ENCODE results near the gene TFPI2. TPM values are rescaled to one million over a fixed set of nuclear protein-coding genes. Genes with fewer than 3 reads are reported as not detected.

The TFPI2 gene
- total RNA-seq, 1 experiment from 2014 or later, result not detected

- no peak for TF ChIP-seq CTCF (IDR thresholded peaks at IDR 0.05; ENCODE audit: insufficient read depth in 1 of 2, low read depth in 1 of 2, low read length in 1 of 2, severe bottlenecking in 1 of 2, unreplicated experiment in 1 of 2)
- intact Hi-C loops (cut with micrococcal nuclease; ENCODE audit: unreplicated experiment), result no loop called here
Observed at GRCh38 chr7:93894426-93894825, 3.9 kb upstream of the TFPI2 start.

GRCh38 chr7:93890041-93890463 lies 501 bp downstream of the TFPI2 start:
- no peak for DNase-seq
- Histone ChIP-seq H3K4me3 (ENCODE audit: low read depth, low read length) (no peak overlapping the region), H3K36me3 (ENCODE audit: control insufficient read depth, insufficient read depth, low read length) (no peaks in the 10 kb centered on the region), H3K27me3 (replicated peaks; ENCODE audit: control insufficient read depth, insufficient read depth, low read length) (no peaks in the 10 kb centered on the region), H3K4me1 (no peaks in the 10 kb centered on the region), H3K9me3 (no peaks in the 10 kb centered on the region)
- CTCF ChIA-PET, result no interaction called here
- Mint-ChIP-seq H3K27ac (ENCODE audit: unreplicated experiment) (no peak overlapping the region), H3K4me3 (ENCODE audit: unreplicated experiment) (no peak overlapping the region), H3K36me3 (ENCODE audit: insufficient read depth, unreplicated experiment) (no peaks in the 10 kb centered on the region), H3K4me1 (ENCODE audit: low read depth, unreplicated experiment) (no peaks in the 10 kb centered on the region), H3K27me3 (ENCODE audit: insufficient read depth, unreplicated experiment) (peaks cover 12% of the 10 kb centered on the region), H3K9me3 (ENCODE audit: unreplicated experiment) (no peaks in the 10 kb centered on the region)
- POLR2A ChIA-PET, result no interaction called here
- TF ChIP-seq CTCF (IDR thresholded peaks at IDR 0.05; ENCODE audit: insufficient read depth in 1 of 2, low read depth in 1 of 2, low read length in 1 of 2, severe bottlenecking in 1 of 2, unreplicated experiment in 1 of 2), result no peak
- BruUV-seq (replicated peaks), result no TSS peak
- intact Hi-C loops (cut with micrococcal nuclease; ENCODE audit: unreplicated experiment), result no loop called here

More at GRCh38 chr7:93894426-93894825, 3.9 kb upstream of the TFPI2 start:
- Histone ChIP-seq H3K4me3 (ENCODE audit: low read depth, low read length) (no peak overlapping the region), H3K36me3 (ENCODE audit: control insufficient read depth, insufficient read depth, low read length) (no peaks in the 10 kb centered on the region), H3K9me3 (no peaks in the 10 kb centered on the region), H3K27me3 (replicated peaks; ENCODE audit: control insufficient read depth, insufficient read depth, low read length) (no peaks in the 10 kb centered on the region), H3K4me1 (peaks cover 10% of the 10 kb centered on the region)
- Mint-ChIP-seq H3K4me1 (ENCODE audit: low read depth, unreplicated experiment) (peaks cover 6% of the 10 kb centered on the region), H3K9me3 (ENCODE audit: unreplicated experiment) (no peaks in the 10 kb centered on the region), H3K4me3 (ENCODE audit: unreplicated experiment) (no peak overlapping the region), H3K27me3 (ENCODE audit: insufficient read depth, unreplicated experiment) (peaks cover 7% of the 10 kb centered on the region), H3K27ac (ENCODE audit: unreplicated experiment) (no peak overlapping the region), H3K36me3 (ENCODE audit: insufficient read depth, unreplicated experiment) (no peaks in the 10 kb centered on the region)
- DNase-seq, result no peak
- CTCF ChIA-PET, result no interaction called here
- POLR2A ChIA-PET, result no interaction called here
- BruUV-seq (replicated peaks), result no TSS peak

GRCh38 chr7:93889261-93889660 lies 1.3 kb downstream of the TFPI2 start:
- Mint-ChIP-seq H3K27me3 (ENCODE audit: insufficient read depth, unreplicated experiment) (peaks cover 12% of the 10 kb centered on the region), H3K9me3 (ENCODE audit: unreplicated experiment) (no peaks in the 10 kb centered on the region), H3K4me1 (ENCODE audit: low read depth, unreplicated experiment) (no peaks in the 10 kb centered on the region), H3K36me3 (ENCODE audit: insufficient read depth, unreplicated experiment) (no peaks in the 10 kb centered on the region), H3K4me3 (ENCODE audit: unreplicated experiment) (no peak overlapping the region), H3K27ac (ENCODE audit: unreplicated experiment) (no peak overlapping the region)
- no TSS peak for BruUV-seq (replicated peaks)
- H3K4me3 ChIP-seq (ENCODE audit: low read depth, low read length), result no peak overlapping the region
- no peaks in the 10 kb centered on the region for H3K4me1 ChIP-seq
- POLR2A ChIA-PET, result no interaction called here
- intact Hi-C loops (cut with micrococcal nuclease; ENCODE audit: unreplicated experiment), result no loop called here
- no peaks in the 10 kb centered on the region for H3K36me3 ChIP-seq (ENCODE audit: control insufficient read depth, insufficient read depth, low read length)
- DNase-seq, result no peak
- no peaks in the 10 kb centered on the region for H3K9me3 ChIP-seq
- no peaks in the 10 kb centered on the region for H3K27me3 ChIP-seq (replicated peaks; ENCODE audit: control insufficient read depth, insufficient read depth, low read length)
- no peak for TF ChIP-seq CTCF (IDR thresholded peaks at IDR 0.05; ENCODE audit: insufficient read depth in 1 of 2, low read depth in 1 of 2, low read length in 1 of 2, severe bottlenecking in 1 of 2, unreplicated experiment in 1 of 2)
- CTCF ChIA-PET, result no interaction called here
